Effector memory CD8-positive, alpha-beta T cell (primary cell): ENCODE measurements around the gene PLD6.

ENCODE experiments used
- ATAC-seq: fragments of 150-1000 bp; cut with Tn5 transposase; replicated peaks from 2 replicates; pipeline ENCODE4 v1.10.0; 2021; ENCODE audit warnings: mild to moderate bottlenecking, moderate library complexity
- DNase-seq, 3 experiments: peaks; one replicate each; pipeline ENCODE4 v3.0.0; 2021
- H3K27ac Mint-ChIP-seq, 2 donors: one replicate each; pipeline ENCODE4 v1.8.0; 2022; ENCODE audit warnings: mild to moderate bottlenecking in 2 of 2, mixed read lengths in 2 of 2, moderate library complexity in 2 of 2
- H3K27me3 Mint-ChIP-seq, 2 donors: one replicate each; pipeline ENCODE4 v1.8.0; 2022; ENCODE audit warnings: mixed read lengths in 2 of 2
- H3K36me3 Mint-ChIP-seq: one replicate; pipeline ENCODE4 v1.8.0; 2022; ENCODE audit warnings: mild to moderate bottlenecking, moderate library complexity, mixed read lengths; ENCODE audit not compliant: insufficient read depth
- H3K4me1 Mint-ChIP-seq, 2 donors: one replicate each; pipeline ENCODE4 v1.8.0; 2022; ENCODE audit warnings: low read depth in 2 of 2, mixed read lengths in 2 of 2
- H3K4me3 Mint-ChIP-seq, 2 donors: one replicate each; pipeline ENCODE4 v1.8.0; 2022; ENCODE audit warnings: mild to moderate bottlenecking in 2 of 2, mixed read lengths in 2 of 2, moderate library complexity in 2 of 2
- H3K9me3 Mint-ChIP-seq, 2 donors: one replicate each; pipeline ENCODE4 v1.8.0; 2022; ENCODE audit warnings: mixed read lengths in 2 of 2

Gene PLD6

GRCh38 chr17:17235212-17236174 is 29.4 kb upstream of the PLD6 start:
- ATAC-seq (no peak), DNase-seq (no peak)
- H3K4me3 Mint-ChIP-seq, result peak overlapping the region; percentile 87 to 92
- H3K9me3 Mint-ChIP-seq, result no peaks in the 10 kb centered on the region
- H3K27me3 Mint-ChIP-seq, result no peaks in the 10 kb centered on the region
- H3K36me3 Mint-ChIP-seq, result peaks cover 34% of the 10 kb centered on the region
- peak overlapping the region; percentile 99 to 100 for H3K27ac Mint-ChIP-seq
- H3K4me1 Mint-ChIP-seq, result peaks cover 22 to 32% of the 10 kb centered on the region in 2 donors

GRCh38 chr17:17232303-17232621 is 26.1 kb upstream of the PLD6 start:
- Mint-ChIP-seq H3K27ac (peak overlapping the region; percentile 19 to 67), H3K36me3 (peaks cover 46% of the 10 kb centered on the region), H3K9me3 (no peaks in the 10 kb centered on the region), H3K4me1 (peaks cover 22 to 33% of the 10 kb centered on the region in 2 donors), H3K4me3 (no peak overlapping the region), H3K27me3 (no peaks in the 10 kb centered on the region)
- ATAC-seq (no peak), DNase-seq (no peak)

- Mint-ChIP-seq H3K27ac (peak overlapping the region; percentile 19 to 67), H3K27me3 (no peaks in the 10 kb centered on the region), H3K4me1 (peaks cover 22 to 31% of the 10 kb centered on the region in 2 donors), H3K4me3 (no peak overlapping the region), H3K36me3 (peaks cover 46% of the 10 kb centered on the region), H3K9me3 (no peaks in the 10 kb centered on the region)
- ATAC-seq (no peak), DNase-seq (no peak)
Measured at GRCh38 chr17:17231621-17232302, 25.6 kb upstream of the PLD6 start.

DNA sequence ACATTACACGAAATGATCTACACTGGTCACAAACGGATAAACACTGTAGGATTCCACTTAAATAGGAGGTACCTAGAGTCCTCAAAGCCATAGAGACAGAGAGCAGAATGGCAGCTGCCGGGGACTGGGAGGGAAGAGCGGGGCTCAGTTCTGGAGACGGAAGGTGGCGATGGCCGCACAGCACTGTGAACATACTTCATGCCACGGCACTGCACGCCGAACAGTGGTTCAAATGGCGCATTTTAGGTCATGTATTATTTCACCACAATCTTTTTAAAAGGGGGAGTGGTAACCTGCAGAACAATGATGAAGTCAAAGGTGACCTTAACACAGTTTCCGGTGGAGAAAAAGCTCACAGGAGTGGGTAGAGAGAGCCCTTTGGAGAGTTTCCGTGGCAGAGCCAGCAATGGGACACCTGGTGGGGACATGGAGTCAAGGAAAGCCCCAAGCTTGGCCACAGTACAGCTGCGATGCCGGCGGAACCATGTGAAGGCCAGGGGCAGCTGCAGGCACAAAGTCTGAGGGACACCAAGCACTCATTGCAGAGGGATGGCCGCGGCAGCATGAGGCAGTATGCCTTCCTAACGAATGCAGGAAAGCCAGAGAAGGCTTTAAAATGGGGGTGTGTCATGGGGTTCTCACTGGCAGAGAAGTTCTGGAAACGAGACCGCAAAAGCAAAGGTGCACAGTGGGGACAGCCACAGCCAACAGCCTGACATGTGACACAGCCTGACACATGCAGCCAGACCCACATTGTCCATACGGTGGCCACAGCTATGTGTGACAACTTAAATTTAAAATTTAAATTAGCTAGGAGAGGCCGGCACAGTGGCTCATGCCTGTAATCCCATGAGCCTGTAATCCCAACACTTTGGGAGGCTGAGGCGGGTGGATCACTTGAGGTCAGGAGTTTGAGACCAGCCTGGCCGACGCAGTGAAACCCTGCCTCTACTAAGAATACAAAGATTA is 23.6 kb upstream of the PLD6 start:
- no peaks in the 10 kb centered on the region for H3K9me3 Mint-ChIP-seq
- DNase-seq (no peak), ATAC-seq (no peak)
- H3K27ac Mint-ChIP-seq, result no peak overlapping the region
- H3K36me3 Mint-ChIP-seq, result peaks cover 54% of the 10 kb centered on the region
- peaks cover 3 to 15% of the 10 kb centered on the region in 2 donors for H3K4me1 Mint-ChIP-seq
- no peak overlapping the region for H3K4me3 Mint-ChIP-seq
- H3K27me3 Mint-ChIP-seq, result no peaks in the 10 kb centered on the region

DNA sequence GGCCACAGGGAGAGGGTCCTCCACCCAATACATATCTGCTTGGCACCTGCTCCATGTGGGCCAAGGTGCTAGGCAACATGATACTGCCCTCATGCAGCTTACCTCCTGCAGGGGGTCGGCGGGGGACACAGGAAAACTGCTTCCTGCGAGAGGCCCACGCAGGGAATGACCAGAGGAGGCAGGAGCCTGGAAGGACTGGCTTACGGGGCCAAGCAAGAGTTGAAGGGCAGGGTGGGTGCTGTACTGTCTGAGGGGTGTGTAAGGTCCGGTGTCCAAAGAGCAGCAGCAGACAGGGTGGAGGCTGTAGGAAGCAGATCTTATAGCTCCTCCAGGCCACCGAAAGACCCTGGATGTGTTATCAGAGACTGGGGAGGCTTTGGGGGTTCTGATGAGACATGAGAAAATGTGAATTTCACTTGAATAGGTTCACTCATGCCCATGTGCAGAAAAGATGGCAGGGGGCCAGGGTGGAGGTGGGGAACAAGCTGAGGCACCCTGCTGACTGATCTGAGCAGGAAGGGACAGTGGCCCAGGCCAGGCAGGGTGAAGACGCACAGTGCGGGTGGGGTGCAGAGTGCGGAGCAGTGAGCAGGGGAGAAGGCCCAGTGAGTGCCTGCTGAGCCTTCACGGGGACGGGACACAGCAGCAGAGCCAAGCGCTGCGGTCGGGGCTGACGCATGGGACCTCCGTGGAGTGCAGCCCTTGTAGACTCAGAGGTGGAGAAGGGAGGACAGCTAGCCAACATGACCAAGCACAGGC is 22.6 kb upstream of the PLD6 start:
- Mint-ChIP-seq H3K4me3 (no peak overlapping the region), H3K4me1 (peaks cover 3 to 15% of the 10 kb centered on the region in 2 donors), H3K27ac (peak overlapping the region in 1 of 2 donors; percentile 71), H3K9me3 (no peaks in the 10 kb centered on the region), H3K27me3 (no peaks in the 10 kb centered on the region), H3K36me3 (peaks cover 57% of the 10 kb centered on the region)
- no peak for DNase-seq
- ATAC-seq, result no peak

- Mint-ChIP-seq H3K27ac (no peak overlapping the region), H3K27me3 (no peaks in the 10 kb centered on the region), H3K4me3 (no peak overlapping the region), H3K9me3 (no peaks in the 10 kb centered on the region), H3K4me1 (peaks cover 3 to 15% of the 10 kb centered on the region in 2 donors), H3K36me3 (peaks cover 64% of the 10 kb centered on the region)
- DNase-seq, result no peak
- ATAC-seq, result no peak
Measured at GRCh38 chr17:17227608-17228520, 21.7 kb upstream of the PLD6 start.

- Mint-ChIP-seq H3K4me1 (peaks cover 3 to 5% of the 10 kb centered on the region in 2 donors), H3K27me3 (no peaks in the 10 kb centered on the region), H3K27ac (no peak overlapping the region), H3K9me3 (no peaks in the 10 kb centered on the region), H3K36me3 (peaks cover 65% of the 10 kb centered on the region), H3K4me3 (no peak overlapping the region)
- ATAC-seq (no peak), DNase-seq (no peak)
Measured at GRCh38 chr17:17226451-17227265, 20.5 kb upstream of the PLD6 start.

- H3K4me1 Mint-ChIP-seq, result peaks cover 3 to 4% of the 10 kb centered on the region in 2 donors
- no peaks in the 10 kb centered on the region for H3K9me3 Mint-ChIP-seq
- no peak overlapping the region for H3K27ac Mint-ChIP-seq
- peaks cover 69% of the 10 kb centered on the region for H3K36me3 Mint-ChIP-seq
- H3K27me3 Mint-ChIP-seq, result no peaks in the 10 kb centered on the region
- H3K4me3 Mint-ChIP-seq, result no peak overlapping the region
- DNase-seq (no peak), ATAC-seq (no peak)
Measured at GRCh38 chr17:17225901-17226300, 19.8 kb upstream of the PLD6 start.

GRCh38 chr17:17224137-17224536 is 18.0 kb upstream of the PLD6 start:
- H3K4me3 Mint-ChIP-seq, result no peak overlapping the region
- no peaks in the 10 kb centered on the region for H3K27me3 Mint-ChIP-seq
- no peaks in the 10 kb centered on the region for H3K9me3 Mint-ChIP-seq
- peaks cover 3 to 4% of the 10 kb centered on the region in 2 donors for H3K4me1 Mint-ChIP-seq
- H3K36me3 Mint-ChIP-seq, result peaks cover 68% of the 10 kb centered on the region
- ATAC-seq (no peak), DNase-seq (no peak)
- H3K27ac Mint-ChIP-seq, result no peak overlapping the region

DNA sequence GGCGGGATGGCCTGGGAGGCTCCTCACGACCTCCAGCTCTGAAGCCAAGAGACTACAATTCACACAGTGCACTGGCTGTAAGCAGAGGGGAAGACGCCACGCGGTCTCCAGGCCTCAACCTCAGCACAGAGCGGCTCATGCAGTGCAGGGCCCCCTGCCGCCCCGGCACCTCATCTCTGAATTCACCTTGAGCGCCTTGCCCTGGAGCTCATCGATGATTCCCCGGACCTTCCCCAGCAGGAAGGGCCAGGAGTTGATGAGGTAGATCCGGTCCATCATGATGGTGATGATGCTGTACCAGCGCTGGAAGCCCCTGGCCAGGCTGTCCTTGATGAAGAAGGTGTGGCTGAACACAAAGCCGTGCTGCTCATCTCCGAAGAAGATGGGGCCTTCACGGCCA is 17.6 kb upstream of the PLD6 start:
- H3K4me3 Mint-ChIP-seq, result no peak overlapping the region
- peaks cover 2% of the 10 kb centered on the region in 2 donors for H3K4me1 Mint-ChIP-seq
- no peak for ATAC-seq
- peaks cover 67% of the 10 kb centered on the region for H3K36me3 Mint-ChIP-seq
- H3K27ac Mint-ChIP-seq, result peak overlapping the region in 1 of 2 donors; percentile 20
- no peaks in the 10 kb centered on the region for H3K27me3 Mint-ChIP-seq
- no peak for DNase-seq
- H3K9me3 Mint-ChIP-seq, result no peaks in the 10 kb centered on the region

DNA sequence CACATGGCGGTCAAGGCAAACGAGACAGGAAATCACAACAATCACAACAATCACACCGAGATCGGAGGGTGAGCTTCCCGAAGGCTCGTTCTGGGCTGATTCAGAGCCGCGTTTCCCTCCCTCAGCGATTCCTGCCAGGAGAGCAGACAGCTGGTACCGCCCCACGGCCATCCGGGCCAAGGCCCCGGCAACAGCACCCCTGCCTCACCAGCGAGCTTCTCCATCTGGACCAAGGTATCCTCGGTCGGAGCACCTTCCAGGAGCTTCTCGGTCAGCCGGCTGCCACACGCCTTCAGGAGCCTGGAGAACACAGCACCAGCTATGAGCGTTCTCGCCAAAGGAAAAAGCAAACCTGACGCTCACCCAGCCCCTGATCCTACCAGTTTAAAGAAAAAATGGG is 15.2 kb upstream of the PLD6 start:
- Mint-ChIP-seq H3K4me3 (no peak overlapping the region), H3K36me3 (peaks cover 72% of the 10 kb centered on the region), H3K9me3 (no peaks in the 10 kb centered on the region), H3K27ac (no peak overlapping the region), H3K27me3 (no peaks in the 10 kb centered on the region), H3K4me1 (no peaks in the 10 kb centered on the region)
- ATAC-seq, result no peak
- no peak for DNase-seq
